ENCODE measurements around the gene INTS11.

Gene INTS11

DNA sequence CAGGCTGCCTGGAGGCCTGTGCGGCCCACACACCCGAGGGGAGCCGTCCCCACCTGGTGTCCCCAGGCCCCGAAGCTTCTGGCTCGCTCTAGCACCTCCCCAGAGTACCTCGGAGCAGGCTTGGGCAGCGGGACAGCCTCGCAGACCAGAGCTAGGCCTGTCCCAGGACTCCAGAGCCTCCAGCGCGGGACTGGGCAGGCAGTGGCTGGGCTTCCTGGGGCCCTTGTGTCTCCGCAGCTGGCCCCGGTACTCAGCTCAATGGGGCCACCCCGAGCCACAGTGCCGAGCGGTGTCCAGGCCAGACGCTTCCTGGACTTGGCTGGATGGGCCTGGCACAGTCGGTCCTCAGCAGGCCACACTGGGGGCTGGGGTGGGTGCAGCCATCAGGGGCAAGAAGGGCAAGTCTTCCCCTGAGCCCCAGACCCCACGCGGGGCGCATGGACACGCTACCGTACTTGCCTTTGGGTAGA lies 39.3 kb downstream of the INTS11 start:
- no peak for DNase-seq (ENCODE audit: low read depth)

DNA sequence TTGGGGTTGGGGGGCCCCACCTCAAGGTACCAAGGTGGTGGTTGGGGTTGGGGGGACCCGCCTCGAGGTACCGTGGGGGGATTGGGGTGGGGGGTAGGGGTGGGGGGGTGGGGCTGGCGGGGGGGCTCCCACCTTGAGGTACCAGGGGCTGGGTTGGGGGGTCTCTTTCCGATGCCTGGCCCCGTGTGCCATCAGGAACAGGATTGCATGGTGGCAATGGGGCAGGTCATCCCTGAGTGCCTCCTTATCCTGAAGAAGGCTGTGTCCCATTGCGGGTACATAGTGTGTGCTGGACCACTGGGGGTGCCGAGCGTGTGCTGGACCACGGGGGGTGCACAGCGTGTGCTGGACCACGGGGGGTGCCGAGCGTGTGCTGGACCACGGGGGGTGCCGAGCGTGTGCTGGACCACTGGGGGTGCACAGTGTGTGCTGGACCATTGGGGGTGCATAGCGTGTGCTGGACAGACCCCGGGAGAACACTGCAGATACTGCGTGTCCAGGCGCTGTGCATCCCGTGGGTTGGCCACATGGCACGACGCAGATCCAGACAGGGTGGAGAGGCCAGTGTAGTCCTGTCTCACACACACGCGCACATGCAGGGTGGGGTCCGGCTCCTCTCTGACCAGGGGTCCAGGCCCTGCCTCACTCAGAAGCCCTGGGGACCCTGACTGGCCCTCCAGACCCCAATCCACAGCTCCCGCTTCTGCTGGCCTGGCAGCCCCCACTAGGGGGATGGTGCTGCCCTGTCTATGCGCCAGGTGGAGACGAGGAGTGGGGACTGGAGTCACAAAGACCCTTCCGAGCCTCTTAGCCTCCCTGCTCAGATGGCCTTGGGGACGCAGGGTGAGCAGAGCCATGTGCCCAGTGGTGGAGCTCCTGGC lies 40.0 kb downstream of the INTS11 start:
- DNase-seq (ENCODE audit: low read depth), result no peak

DNA sequence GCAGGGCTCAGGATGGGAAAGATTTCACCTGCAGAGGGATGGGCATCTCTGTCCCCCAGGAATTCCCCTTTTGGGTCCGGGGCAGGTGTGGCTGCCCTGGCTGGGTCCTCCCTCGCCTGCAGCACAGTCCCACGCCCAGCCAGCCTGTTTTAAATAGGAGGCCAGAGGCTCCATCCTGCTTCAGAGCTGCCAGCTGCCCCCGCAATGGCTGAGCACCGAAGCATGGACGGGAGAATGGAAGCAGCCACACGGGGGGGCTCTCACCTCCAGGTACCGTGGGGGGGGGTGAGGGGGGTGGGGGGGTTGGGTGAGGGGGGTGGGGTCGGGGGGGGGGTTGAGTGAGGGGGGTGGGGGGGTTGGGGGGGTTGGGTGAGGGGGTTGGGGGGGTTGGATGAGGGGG lies 40.6 kb downstream of the INTS11 start:
- DNase-seq (ENCODE audit: low read depth), result no peak

DNA sequence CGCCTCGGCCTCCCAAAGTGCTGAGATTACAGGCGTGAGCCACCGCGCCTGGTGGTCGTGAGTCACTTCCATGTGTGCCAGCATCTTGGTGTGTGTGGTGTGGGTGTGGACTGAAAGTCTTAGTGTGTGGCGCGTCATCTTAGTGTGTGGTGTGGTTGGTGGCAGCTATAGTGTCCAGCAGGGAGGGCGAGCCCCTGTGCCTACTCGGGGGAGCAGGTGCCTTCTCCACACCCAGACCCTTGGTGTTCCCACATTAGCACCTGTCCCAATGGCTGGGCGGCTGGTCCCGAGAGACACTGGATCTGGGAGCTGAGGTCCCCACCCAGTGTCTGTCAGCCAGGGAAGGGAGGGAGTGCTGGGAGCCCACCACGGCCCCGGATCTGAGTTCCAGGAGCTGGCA lies 41.5 kb downstream of the INTS11 start:
- no peak for DNase-seq (ENCODE audit: low read depth)

DNA sequence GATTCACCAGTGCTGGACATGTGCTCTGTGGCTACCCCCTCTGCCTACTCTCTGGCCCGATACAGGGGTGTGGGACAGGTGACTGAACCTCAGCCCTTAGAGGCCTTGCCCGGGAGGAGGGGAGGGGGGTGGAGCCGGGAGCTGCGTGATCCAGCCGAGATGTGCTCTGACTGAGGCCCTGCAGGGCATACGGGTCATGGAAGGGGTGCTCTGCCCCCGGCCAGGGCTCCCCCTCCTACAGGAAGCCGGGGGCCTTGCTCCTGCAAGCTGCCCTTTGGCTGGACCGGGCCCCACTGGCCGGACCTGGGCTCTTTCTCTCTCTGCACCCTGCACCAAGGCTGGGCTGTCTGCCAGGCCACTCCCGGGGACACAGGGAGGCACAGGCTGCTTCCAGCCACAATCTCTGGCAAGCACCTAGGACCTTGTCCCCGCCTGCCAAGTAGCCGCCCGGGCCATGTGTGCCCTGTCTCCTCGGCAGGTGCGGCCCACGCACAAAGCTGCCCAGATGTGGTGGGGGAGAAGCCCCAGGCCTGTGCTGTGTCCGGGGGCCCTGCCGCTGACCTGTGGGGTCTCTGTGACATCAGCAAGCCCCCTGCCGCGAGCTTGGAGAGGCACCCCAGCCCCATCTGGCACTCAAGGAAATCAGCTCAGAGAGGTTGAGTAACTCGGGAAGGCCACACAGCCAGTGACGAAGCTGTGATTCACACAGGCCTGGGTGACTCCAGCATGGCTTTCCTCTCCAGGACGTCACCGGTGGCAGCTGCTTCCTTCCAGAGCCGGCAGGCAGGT lies 42.7 kb downstream of the INTS11 start:
- no peak for DNase-seq (ENCODE audit: low read depth)

DNA sequence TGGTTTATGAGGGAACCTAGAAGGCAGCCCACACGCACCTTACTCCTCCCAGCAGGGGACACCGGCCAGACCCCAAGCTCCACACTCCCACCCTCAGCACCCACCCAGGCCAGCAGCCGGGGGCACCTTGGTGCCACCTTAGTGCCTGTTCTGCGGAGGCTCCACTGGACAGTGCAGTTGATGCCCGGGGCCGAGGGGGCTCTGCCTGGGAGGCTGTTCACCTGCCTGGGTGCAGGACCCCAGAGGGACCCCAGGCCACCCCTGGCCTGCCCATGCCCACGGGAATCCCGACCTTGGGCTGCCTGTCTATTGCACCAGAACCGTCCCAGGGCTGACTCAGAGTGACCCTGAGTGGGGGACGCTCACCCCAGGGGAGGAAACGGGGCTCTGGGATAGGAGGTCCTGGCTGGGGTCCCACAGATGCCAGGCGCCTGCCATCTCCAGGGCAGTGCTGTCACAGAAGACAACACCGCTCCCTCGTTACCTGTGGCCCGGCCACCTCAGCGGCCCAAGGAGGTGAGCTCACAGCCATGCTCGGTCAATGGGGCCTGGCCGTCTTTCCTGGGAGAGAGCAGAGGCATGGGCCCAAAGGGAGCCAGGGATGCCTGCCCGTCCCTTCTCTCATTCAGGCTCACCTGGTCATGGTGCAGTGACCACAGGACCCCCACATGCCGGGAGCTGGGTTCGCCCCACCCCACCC lies 43.5 kb downstream of the INTS11 start:
- no peak for DNase-seq (ENCODE audit: low read depth)

DNA sequence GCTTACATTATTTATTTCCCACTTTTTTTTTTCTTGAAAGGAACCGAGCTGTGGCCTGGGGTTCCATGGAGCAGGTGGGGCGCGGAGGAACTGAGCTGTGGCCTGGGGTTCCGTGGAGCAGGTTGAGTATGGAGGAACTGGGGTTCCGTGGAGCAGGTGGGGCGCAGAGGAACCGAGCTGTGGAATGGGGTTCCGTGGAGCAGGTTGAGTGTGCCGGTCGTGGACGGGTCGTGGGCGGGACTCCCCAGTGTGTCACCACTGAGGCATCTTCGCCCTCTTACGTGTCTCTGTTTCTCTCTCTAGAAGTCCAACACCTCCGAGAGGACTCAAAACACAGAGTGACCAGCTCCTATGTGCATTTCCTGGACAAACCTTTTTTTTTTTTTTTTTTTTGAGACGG lies 45.4 kb downstream of the INTS11 start:
- DNase-seq (ENCODE audit: low read depth), result no peak

DNA sequence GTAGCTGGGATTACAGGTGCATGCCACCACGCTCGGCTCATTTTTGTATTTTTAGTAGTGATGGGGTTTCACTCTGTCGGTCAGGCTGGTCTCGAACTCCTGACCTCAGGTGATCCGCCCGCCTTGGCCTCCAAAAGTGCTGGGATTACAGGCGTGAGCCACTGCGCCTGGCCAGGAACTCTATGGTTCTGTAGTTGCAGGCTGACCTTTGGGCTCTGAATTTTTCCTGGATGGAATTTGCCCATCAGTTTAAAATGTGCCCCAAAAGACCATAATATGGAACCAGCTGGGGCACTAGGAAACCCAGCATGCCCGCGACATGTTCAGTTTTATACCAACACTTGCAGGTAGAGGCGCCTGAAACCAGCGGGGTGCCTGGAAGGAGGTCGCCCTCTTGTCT lies 45.8 kb downstream of the INTS11 start:
- DNase-seq (ENCODE audit: low read depth), result no peak

DNA sequence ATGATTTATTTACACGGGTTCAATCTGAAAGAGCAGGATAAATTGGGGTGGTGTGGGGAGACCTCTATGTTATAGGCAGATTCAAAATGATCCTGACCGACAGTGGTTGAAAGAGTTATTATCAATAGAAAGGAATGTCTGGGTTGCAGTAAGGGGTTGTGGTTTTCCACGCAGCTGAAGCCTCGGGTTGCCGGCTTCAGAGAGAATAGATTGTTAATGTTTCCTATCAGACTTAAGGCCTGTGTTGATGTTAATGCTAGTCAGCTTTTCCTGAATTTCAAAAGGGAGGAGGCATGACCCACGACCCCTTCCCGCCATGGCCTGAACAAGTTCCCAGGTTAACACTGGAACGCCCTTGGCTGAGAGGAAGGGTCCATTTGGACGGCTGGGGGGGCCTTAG lies 48.6 kb downstream of the INTS11 start:
- no peak for DNase-seq (ENCODE audit: low read depth)

DNA sequence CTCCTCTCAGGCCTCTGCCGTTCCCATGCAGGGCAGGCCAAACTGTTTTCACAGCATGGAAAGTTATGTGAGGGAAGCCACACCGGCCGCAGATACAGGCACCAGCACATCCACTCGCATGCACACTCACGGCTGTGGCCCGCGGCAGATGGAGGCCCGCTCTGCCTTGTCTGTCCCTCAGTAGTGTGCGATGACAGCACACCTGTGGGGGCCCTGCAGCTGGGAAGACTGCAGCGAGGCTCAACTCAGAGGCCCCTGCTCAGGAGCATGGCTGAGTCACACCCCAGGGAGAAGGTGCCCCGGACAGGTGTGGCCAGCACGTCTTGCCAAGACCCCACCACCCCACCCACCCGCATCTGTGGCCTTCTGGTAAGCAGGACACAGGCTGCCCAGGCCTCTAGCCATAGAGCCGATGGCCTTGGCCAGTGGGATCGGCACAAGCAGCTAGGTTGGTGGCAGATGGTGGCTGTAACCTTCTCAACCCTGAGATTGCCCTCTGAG lies 49.5 kb downstream of the INTS11 start:
- no peak for DNase-seq (ENCODE audit: low read depth)

DNA sequence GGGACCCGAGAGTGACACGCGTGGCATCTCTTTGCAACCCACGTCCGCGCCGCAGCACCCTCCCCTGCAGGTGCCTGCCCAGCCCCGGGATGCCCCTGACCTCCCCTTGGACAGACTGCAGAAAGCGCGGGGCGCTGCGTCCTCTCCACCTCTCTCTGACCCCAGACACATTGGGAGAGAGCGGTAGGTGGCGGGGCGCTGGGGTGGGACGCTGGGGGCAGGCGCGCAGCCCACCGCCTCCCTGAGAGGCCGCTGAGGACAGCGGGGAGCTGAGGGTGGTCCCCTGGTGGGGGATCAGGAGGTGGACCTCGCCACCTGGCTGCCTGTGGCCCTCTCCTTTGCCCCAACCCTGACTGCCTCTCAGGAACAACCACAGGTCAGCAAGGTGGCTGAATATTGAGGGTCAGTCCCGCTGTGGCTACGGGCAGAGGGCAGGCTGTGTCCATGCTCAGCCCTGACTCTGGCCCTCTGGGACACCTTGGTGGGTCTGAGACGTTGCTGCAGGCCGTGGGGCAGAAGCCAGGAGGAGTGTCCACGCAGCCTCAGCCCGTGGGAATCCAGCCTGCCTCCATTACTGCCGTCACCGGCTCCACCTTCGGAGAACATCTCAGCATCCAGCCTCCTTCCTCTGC lies 50.0 kb downstream of the INTS11 start:
- no peak for DNase-seq (ENCODE audit: low read depth)

DNA sequence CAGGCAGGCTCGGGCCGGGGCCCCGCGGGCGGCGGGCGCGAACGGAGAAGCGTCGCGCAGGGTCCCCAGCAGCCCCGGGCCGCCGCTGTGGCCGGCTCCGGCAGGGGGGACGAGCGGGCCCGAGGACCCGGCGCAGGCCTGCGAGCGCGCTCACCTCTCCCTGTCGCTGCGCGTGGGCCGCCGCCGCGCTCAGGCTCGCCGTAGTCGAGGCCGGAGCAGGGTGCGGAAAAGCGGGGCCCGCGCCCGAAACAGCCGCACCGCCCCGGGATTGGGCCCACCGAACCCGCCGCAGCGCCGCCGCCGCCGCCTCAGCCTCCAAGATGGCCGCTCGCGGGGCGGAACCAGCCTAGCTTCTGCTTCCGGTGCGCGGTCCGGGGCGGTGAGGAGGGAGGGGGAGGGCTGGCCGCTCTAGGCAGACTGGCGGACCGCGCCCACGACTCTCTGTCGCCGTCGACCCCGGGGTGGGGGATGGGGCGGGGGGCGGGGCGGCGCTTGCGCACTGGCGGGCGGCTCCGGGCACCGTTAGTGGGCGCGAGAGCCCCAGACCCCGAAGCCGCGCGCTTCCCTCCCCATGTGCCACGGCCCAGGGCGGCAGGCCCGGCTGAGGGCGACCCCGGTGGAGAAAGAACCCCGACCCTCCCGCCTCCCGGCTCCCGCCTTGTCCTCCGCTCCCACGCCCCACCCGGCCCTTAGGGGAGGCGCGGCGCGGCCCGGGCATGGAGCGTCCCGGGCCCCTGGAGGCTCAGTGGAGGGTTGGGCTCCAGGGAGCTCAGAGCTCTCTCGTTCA lies 50.8 kb downstream of the INTS11 start, which contains the start of gene UBE2J2:
Gene UBE2J2, minus strand, starts transcription at position 343 of the 787 bp plus-strand sequence. CDS start 5,862 bp downstream, outside the sequence.
- peak; percentile 51 for DNase-seq (ENCODE audit: low read depth)

DNA sequence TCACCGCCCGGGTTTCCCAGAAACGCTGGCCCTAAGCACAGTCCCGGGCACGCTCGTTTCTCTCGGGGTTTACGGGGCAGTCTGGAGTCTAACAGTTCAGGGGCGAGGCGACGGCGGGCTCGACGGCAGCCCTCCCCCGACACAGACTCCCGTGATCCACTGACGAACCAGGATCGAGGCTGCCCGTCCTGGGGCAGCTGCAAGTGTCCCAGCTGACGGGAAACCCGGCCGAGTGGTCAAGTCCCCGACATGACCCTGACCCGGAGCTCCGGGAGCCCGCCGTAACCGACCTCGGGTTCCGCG lies 51.3 kb downstream of the INTS11 start:
- no peak for DNase-seq (ENCODE audit: low read depth)

DNA sequence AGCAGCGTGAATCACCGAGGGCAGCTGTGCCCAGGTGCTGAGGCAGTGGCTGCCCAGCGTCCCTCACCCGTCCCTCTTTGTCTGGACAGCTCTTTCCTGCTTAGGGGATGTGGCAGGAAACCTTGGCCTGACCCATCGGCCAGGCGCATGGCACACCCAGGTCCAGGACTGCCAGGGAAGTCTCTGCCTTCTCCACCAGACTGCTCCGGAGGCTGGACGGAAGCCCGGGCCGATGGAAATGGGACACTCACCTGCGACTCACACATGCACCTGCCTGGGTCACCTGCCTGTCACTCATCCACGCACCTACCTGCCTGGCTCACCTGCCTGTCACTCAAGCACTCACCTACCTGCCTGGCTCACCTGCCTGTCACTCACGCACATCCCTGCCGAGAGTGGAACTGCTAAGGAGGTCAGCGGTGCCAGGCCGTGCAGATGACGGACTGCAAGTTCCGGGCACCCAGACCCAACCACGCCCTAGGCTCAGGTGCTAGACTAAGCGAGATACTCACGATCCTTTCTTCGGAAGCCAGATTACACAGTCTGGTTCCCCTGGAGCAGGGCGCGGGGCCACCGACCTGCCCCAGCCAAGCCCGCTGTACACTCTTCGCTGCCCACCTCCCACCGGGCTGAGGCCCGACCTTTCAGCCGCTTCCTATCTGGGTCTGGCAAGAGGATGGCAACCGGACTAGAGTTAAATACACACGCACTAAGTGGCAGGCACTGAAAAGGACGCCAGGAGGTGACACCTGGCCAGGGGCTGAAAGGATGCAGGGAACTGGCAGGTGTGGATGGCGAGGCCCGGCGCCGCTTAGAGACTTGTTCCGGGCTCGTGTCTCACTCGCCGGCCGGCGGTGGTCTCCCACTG lies 51.9 kb downstream of the INTS11 start:
- DNase-seq (ENCODE audit: low read depth), result no peak

DNA sequence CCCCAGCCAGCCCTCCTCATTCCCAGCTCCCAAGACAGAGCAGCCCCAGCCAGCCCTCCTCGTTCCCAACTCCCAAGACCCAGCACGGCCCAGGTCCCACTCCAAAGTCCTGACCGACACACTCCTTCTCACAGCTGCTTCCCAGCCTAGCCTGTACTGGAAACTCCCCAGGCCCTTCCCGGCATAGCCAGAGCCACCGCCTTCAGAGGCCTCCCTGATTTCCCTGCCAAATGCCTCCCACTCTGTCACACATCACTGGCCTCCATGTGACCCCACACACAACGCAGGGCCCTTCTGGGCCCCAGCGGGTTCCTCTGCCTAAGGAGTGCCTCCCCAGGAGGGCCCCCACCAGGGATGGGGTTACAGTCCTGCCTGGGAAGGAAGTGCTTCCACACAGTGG lies 53.6 kb downstream of the INTS11 start:
- no peak for DNase-seq (ENCODE audit: low read depth)

DNA sequence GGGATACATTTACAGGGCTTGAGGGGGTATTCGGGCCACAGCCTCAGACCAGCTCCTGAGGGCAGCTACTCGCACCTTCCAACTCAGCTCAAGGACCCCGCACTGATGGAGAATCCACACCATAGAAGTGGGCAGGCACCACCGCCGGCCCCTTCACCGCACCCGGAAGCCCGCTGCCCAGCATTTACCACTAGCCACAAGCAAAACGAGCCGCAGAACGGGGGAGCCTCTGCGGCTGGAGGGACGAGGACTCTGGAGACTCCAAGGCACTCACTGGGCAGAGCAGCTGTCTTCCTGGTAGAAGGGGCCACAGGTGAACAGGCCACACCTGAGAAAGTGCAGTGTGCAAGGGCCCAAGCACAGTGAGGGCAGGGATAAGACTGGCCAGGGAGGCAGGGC lies 56.2 kb downstream of the INTS11 start:
- no peak for DNase-seq (ENCODE audit: low read depth)

DNA sequence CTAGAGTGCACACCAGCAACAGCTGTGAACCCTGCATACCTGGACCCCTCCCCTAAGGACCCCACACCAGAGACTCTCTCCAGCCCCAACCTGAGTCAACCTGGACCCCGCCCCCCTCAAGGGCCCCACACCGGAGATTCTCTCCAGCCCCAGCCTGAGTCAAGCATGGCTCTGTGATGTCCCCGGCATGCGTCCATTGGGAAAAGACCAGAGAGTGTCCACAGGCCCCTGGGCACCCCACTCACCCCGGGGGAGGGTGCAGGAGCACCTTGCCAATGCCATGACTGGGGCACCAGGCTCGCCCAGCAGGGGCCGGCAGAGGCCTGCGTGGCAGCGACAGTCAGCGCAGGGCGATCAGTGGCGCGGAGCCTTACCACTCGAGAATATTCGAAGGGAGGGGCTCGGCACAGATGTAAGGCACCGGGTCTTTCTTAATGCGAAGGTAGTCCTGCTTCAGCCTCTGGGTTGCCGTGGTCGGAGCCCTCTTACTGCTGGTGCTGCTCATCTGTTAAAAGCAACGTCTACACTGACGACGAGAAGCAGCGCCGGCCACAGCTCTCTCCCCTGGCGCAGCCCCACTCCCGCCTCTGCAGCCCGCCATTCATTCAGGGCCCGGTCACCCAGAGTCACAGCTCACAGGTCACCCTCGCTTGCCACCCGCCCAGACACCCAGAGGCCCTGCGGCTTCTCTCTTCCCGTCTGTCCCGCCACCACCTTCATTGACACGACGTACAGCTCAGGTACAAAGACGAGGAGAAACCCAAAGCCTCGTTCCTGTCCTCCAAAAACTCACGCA lies 56.8 kb downstream of the INTS11 start:
- no peak for DNase-seq (ENCODE audit: low read depth)

DNA sequence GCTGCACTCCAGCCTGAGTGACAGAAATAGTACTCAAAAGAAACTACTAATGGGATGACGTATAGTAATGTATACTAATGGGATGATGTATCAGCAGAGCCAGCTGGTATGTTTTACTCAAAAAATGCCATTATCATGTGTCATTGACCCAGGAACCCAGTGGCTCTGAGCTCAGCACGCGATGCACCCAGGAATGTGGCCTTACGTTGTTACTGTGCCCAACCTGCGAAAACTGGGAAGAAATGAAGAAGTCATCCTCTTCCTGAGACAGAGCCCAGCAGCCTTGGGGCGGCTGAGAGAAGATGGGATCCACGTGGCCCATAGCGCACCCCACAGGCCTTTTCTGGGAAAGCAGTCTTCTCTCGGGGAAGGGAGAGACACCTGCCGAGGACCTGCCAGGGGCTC lies 59.6 kb downstream of the INTS11 start:
- DNase-seq (ENCODE audit: low read depth), result peak; percentile 99

DNA sequence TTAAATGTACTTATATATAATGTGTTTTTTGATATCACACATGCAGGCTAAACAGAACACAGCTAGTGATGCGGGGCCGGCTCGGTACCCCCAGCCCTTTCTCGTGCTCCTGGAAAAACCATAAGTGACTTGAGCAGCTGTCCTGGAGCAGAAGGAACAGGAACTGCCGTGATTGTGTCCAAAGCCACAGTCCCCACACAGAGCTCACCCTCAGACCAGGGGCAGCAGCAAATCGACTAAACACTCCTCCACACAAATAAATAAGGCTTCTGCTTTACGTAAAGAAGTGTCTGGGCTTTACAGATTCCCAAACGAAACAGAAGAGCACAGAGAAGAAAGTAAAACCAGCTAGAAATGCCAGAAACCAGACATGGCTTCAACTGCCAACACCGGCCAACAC lies 60.4 kb downstream of the INTS11 start:
- DNase-seq (ENCODE audit: low read depth), result no peak
